ENCODE data around the gene LRRC1. TPM values are rescaled to one million over a fixed set of nuclear protein-coding genes. Genes with fewer than 3 reads are reported as not detected.

Gene LRRC1
- total and polyA plus RNA-seq, 2 of the 8 experiments (the other 6 are each of a cell fraction or from before 2014, with no cell fraction given): 6.7 to 15.9 TPM

GRCh38 chr6:53802582-53802981, 7.8 kb downstream of the LRRC1 start:
- Histone ChIP-seq H3K18ac (ENCODE audit: extremely low read depth, low read length) (no peak overlapping the region), H3K4me2 (ENCODE audit: insufficient read depth in 1 of 2, low read depth in 2 of 2, low read length in 2 of 2) (no peak overlapping the region), H4K91ac (replicated peaks; ENCODE audit: insufficient read length, low read length) (no peak overlapping the region), H3K9me3 (ENCODE audit: insufficient read depth in 2 of 2, low read depth in 1 of 2, low read length in 1 of 2) (no peaks in the 10 kb centered on the region), H3K4me1 (replicated peaks in 1 of 4; ENCODE audit: control insufficient read depth in 3 of 4, insufficient read depth in 4 of 4, low read length in 3 of 4) (peaks cover 0 to 11% (median 10%) of the 10 kb centered on the region in 4 experiments; a peak in 6 of 7 replicates), H3K14ac (ENCODE audit: insufficient read length) (no peak overlapping the region), H2BK12ac (ENCODE audit: low read depth, low read length) (no peak overlapping the region), H2BK120ac (replicated peaks; ENCODE audit: low read depth, low read length) (no peak overlapping the region), H4K20me1 (replicated peaks in 1 of 2; ENCODE audit: control insufficient read depth in 1 of 2, insufficient read depth in 2 of 2, low read length in 2 of 2) (peaks cover under 1 to 8% of the 10 kb centered on the region in 2 experiments), H3K9ac (replicated peaks in 1 of 4; ENCODE audit: extremely low read depth in 1 of 4, low read depth in 3 of 4, low read length in 3 of 4) (no peak overlapping the region), H4K5ac (ENCODE audit: insufficient read length, low read depth, low read length) (no peak overlapping the region), H3K79me2 (ENCODE audit: control insufficient read depth in 1 of 2, insufficient read depth in 2 of 2, low read length in 2 of 2) (peaks cover 4 to 70% of the 10 kb centered on the region in 2 experiments), H3K27ac (ENCODE audit: low read depth, low read length) (no peak overlapping the region), H3K27me3 (replicated peaks in 1 of 4; ENCODE audit: control insufficient read depth in 3 of 4, extremely low read depth in 1 of 4, insufficient read depth in 3 of 4, low read length in 3 of 4) (no peaks in the 10 kb centered on the region), H4K8ac (ENCODE audit: extremely low read depth, insufficient read depth, low read length) (no peak overlapping the region), H3K4me3 (ENCODE audit: extremely low read depth in 1 of 4, insufficient read depth in 2 of 4, low read depth in 3 of 4, low read length in 4 of 4) (no peak overlapping the region), H3K56ac (replicated peaks; ENCODE audit: insufficient read length, low read depth, low read length) (no peak overlapping the region), H3K23me2 (ENCODE audit: low read depth, low read length) (no peaks in the 10 kb centered on the region), H3K23ac (ENCODE audit: insufficient read length) (no peak overlapping the region), H3K36me3 (ENCODE audit: control insufficient read depth in 2 of 4, insufficient read depth in 4 of 4, low read length in 3 of 4) (no peaks in the 10 kb centered on the region), H3K79me1 (ENCODE audit: low read depth, low read length) (peaks cover 7% of the 10 kb centered on the region), H2BK20ac (ENCODE audit: low read length) (no peak overlapping the region), H2BK5ac (ENCODE audit: low read depth, low read length) (no peak overlapping the region), H2AK5ac (ENCODE audit: low read depth, low read length) (no peak overlapping the region), H2AFZ (ENCODE audit: low read length) (no peak overlapping the region), H3K4ac (replicated peaks; ENCODE audit: insufficient read length, low read depth, low read length) (no peak overlapping the region), H2BK15ac (ENCODE audit: low read length) (no peak overlapping the region)
- no peak for TF ChIP-seq SAP30 (IDR thresholded peaks at IDR 0.05; ENCODE audit: insufficient read depth, insufficient replicate concordance, low read length)
- DNase-seq (ENCODE audit: low read depth in 1 of 2, low spot score in 2 of 2) (no peak), FAIRE-seq (no peak)
- ChIA-PET POLR2A (ENCODE audit: partially characterized antibody) (no interaction called here), CTCF (ENCODE audit: partially characterized antibody) (no interaction called here)
